WTC11 (cell line): ENCODE data around the gene CDH12. TPM values are rescaled to one million over a fixed set of nuclear protein-coding genes. Genes with fewer than 3 reads are reported as not detected.

ENCODE experiments used
- ATAC-seq: fragments of 200-7000 bp; cut with Tn5 transposase; 2 replicates; pipeline ENCODE4 v1.10.0; 2021; ENCODE audit warnings: mild to moderate bottlenecking, moderate library complexity
- CTCF ChIA-PET: fragments of 300-600 bp; sonication (Branson Sonifier 250); formaldehyde crosslinking; loops from one replicate; lab custom pipeline; 2021; ENCODE audit warnings: antibody characterized with exemption; lab: Charles Lee
- POLR2A ChIA-PET: fragments of 350-600 bp; sonication (Branson Sonifier 250); formaldehyde crosslinking; loops from one replicate; lab custom pipeline; 2021; ENCODE audit warnings: antibody characterized with exemption; lab: Charles Lee
- DNase-seq: peaks from one replicate; pipeline ENCODE4 v3.0.0; 2021; ENCODE audit warnings: low spot score
- H3K27ac Mint-ChIP-seq: 2 replicates; pipeline ENCODE4 v1.8.0; 2021; ENCODE audit warnings: mixed read lengths
- H3K27me3 Mint-ChIP-seq: 2 replicates; pipeline ENCODE4 v1.8.0; 2021; ENCODE audit warnings: low read depth, mild to moderate bottlenecking, moderate library complexity, mixed read lengths
- H3K36me3 Mint-ChIP-seq: 2 replicates; pipeline ENCODE4 v1.8.0; 2021; ENCODE audit warnings: mixed read lengths
- H3K4me1 Mint-ChIP-seq: 2 replicates; pipeline ENCODE4 v1.8.0; 2022; ENCODE audit warnings: mixed read lengths
- H3K4me3 Mint-ChIP-seq: 2 replicates; pipeline ENCODE4 v1.8.0; 2021; ENCODE audit warnings: mild to moderate bottlenecking, moderate library complexity, mixed read lengths
- H3K9me3 Mint-ChIP-seq: 2 replicates; pipeline ENCODE4 v1.8.0; 2021; ENCODE audit warnings: mixed read lengths
- CREM ChIP-seq: sonication (generic); formaldehyde crosslinking; IDR thresholded peaks from 2 replicates; pipeline ENCODE4 v1.8.1; 2022; ENCODE audit warnings: mild to moderate bottlenecking, missing genetic modification reagents, moderate library complexity
- ELF4 ChIP-seq: sonication (generic); formaldehyde crosslinking; IDR thresholded peaks from 2 replicates; pipeline ENCODE4 v1.8.1; 2022; ENCODE audit warnings: low read depth, mild to moderate bottlenecking, moderate library complexity, missing genetic modification reagents
- IRF2 ChIP-seq: sonication (generic); formaldehyde crosslinking; IDR thresholded peaks from 2 replicates; pipeline ENCODE4 v1.8.0; 2022; ENCODE audit warnings: low read depth, missing genetic modification reagents, borderline replicate concordance
- KAT7 ChIP-seq: sonication (generic); formaldehyde crosslinking; IDR thresholded peaks from 2 replicates; pipeline ENCODE4 v1.8.1; 2023; ENCODE audit warnings: missing genetic modification reagents, mild to moderate bottlenecking, borderline replicate concordance
- MXD4 ChIP-seq: fragments of 250-450 bp; sonication (Bioruptor Pico); IDR thresholded peaks from 2 replicates; pipeline ENCODE4 v1.8.0; 2021; ENCODE audit warnings: mild to moderate bottlenecking, moderate library complexity, borderline replicate concordance
- MYBL2 ChIP-seq: sonication (generic); formaldehyde crosslinking; IDR thresholded peaks from 2 replicates; pipeline ENCODE4 v1.8.1; 2023; ENCODE audit warnings: mild to moderate bottlenecking, moderate library complexity, missing genetic modification reagents
- PRDM15 ChIP-seq: sonication (generic); formaldehyde crosslinking; IDR thresholded peaks from 2 replicates; pipeline ENCODE4 v1.8.0; 2022; ENCODE audit warnings: missing genetic modification reagents
- PRRX2 ChIP-seq: fragments of 250-450 bp; sonication (Bioruptor Pico); IDR thresholded peaks from 2 replicates; pipeline ENCODE4 v1.8.0; 2021; ENCODE audit warnings: mild to moderate bottlenecking
- TEAD1 ChIP-seq: sonication (generic); formaldehyde crosslinking; IDR thresholded peaks from 2 replicates; pipeline ENCODE4 v1.8.0; 2022; ENCODE audit warnings: mild to moderate bottlenecking, missing genetic modification reagents
- USF2 ChIP-seq: sonication (generic); formaldehyde crosslinking; IDR thresholded peaks from 2 replicates; pipeline ENCODE4 v1.8.1; 2023; ENCODE audit warnings: mild to moderate bottlenecking, missing genetic modification reagents, moderate library complexity
- ZSCAN18 ChIP-seq: fragments of 250-450 bp; sonication (Bioruptor Pico); IDR thresholded peaks from 2 replicates; pipeline ENCODE4 v2.1.2; 2022; ENCODE audit warnings: mild to moderate bottlenecking, moderate library complexity
- total RNA-seq: library from RNA; stranded (reverse); gene quantifications from 3 replicates; pipeline ENCODE4 v1.2.3, GENCODE V29; 2021
- TF ChIP-seq, protein P1 (sequence below): fragments of 200-600 bp; IDR thresholded peaks from 2 replicates; pipeline ENCODE4 v1.8.0; 2022; ENCODE audit warnings: antibody characterized with exemption
- TF ChIP-seq, protein P2 (sequence below): sonication (generic); formaldehyde crosslinking; IDR thresholded peaks from 2 replicates; pipeline ENCODE4 v1.8.1; 2023; ENCODE audit warnings: mild to moderate bottlenecking, missing genetic modification reagents, borderline replicate concordance

CDH12 gene
- total RNA-seq, 1 experiment from 2014 or later, result not detected

DNA sequence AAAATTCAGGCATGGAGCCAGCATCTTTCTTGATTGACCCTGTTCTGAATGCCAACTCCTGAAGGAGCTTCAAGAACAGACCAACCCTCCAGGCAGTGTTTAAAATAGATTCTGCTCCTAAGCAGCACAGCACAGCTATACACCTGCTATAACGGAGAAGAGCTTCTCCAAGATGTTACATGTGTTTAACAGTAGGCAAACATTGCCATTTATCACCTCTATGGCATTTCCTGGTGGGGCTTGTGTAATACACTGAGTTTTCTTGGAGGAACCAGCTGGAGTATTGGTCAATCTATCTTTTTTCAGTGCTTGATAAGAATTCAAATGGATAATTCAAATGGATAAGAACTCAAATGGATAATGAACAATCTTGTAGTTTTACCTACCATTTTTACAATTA is 615.1 kb downstream of the CDH12 start:
- H3K4me1 Mint-ChIP-seq, result no peaks in the 10 kb centered on the region
- ChIA-PET POLR2A (no interaction called here), CTCF (no interaction called here)

More for the DNA sequence above, 615.1 kb downstream of the CDH12 start:
- H3K9me3 Mint-ChIP-seq, result no peaks in the 10 kb centered on the region
- no peak for DNase-seq
- H3K36me3 Mint-ChIP-seq, result no peaks in the 10 kb centered on the region
- H3K4me3 Mint-ChIP-seq, result no peak overlapping the region
- H3K27me3 Mint-ChIP-seq, result no peaks in the 10 kb centered on the region
- H3K27ac Mint-ChIP-seq, result no peak overlapping the region
- no peak for TF ChIP-seq CREM
- TF ChIP-seq, protein P1, sequence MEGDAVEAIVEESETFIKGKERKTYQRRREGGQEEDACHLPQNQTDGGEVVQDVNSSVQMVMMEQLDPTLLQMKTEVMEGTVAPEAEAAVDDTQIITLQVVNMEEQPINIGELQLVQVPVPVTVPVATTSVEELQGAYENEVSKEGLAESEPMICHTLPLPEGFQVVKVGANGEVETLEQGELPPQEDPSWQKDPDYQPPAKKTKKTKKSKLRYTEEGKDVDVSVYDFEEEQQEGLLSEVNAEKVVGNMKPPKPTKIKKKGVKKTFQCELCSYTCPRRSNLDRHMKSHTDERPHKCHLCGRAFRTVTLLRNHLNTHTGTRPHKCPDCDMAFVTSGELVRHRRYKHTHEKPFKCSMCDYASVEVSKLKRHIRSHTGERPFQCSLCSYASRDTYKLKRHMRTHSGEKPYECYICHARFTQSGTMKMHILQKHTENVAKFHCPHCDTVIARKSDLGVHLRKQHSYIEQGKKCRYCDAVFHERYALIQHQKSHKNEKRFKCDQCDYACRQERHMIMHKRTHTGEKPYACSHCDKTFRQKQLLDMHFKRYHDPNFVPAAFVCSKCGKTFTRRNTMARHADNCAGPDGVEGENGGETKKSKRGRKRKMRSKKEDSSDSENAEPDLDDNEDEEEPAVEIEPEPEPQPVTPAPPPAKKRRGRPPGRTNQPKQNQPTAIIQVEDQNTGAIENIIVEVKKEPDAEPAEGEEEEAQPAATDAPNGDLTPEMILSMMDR, result no peak
- no peak for TF ChIP-seq ELF4 (CRISPR knock-in tag)
- TF ChIP-seq TEAD1 (CRISPR knock-in tag), result no peak
- TF ChIP-seq, protein P2, sequence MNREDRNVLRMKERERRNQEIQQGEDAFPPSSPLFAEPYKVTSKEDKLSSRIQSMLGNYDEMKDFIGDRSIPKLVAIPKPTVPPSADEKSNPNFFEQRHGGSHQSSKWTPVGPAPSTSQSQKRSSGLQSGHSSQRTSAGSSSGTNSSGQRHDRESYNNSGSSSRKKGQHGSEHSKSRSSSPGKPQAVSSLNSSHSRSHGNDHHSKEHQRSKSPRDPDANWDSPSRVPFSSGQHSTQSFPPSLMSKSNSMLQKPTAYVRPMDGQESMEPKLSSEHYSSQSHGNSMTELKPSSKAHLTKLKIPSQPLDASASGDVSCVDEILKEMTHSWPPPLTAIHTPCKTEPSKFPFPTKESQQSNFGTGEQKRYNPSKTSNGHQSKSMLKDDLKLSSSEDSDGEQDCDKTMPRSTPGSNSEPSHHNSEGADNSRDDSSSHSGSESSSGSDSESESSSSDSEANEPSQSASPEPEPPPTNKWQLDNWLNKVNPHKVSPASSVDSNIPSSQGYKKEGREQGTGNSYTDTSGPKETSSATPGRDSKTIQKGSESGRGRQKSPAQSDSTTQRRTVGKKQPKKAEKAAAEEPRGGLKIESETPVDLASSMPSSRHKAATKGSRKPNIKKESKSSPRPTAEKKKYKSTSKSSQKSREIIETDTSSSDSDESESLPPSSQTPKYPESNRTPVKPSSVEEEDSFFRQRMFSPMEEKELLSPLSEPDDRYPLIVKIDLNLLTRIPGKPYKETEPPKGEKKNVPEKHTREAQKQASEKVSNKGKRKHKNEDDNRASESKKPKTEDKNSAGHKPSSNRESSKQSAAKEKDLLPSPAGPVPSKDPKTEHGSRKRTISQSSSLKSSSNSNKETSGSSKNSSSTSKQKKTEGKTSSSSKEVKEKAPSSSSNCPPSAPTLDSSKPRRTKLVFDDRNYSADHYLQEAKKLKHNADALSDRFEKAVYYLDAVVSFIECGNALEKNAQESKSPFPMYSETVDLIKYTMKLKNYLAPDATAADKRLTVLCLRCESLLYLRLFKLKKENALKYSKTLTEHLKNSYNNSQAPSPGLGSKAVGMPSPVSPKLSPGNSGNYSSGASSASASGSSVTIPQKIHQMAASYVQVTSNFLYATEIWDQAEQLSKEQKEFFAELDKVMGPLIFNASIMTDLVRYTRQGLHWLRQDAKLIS (CRISPR knock-in tag), result no peak
- TF ChIP-seq MXD4 (CRISPR knock-in tag), result no peak
- TF ChIP-seq USF2 (CRISPR knock-in tag), result no peak
- TF ChIP-seq KAT7, result no peak
- no peak for TF ChIP-seq ZSCAN18
- TF ChIP-seq MYBL2 (CRISPR knock-in tag), result no peak
- no peak for TF ChIP-seq IRF2 (CRISPR knock-in tag)
- no peak for TF ChIP-seq PRDM15 (CRISPR knock-in tag)
- TF ChIP-seq PRRX2 (CRISPR knock-in tag), result no peak
- TF ChIP-seq, all 79 proteins: peak for 0
- no peak for ATAC-seq
